Sigmoid colon (tissue), 7 donors: ENCODE measurements around the gene SLC6A19. TPM values are rescaled to one million over a fixed set of nuclear protein-coding genes. Genes with fewer than 3 reads are reported as not detected.

Experiments
- DNase-seq: peaks from one replicate; pipeline ENCODE4 v3.0.0-alpha.2; 2019
- H3K27ac ChIP-seq, 4 donors: fragments of 200-600 bp; sonication (generic); one replicate each; pipeline ENCODE4 v1.5.1; 2016 to 2019; ENCODE audit warnings: mild to moderate bottlenecking in 1 of 4
- H3K27me3 ChIP-seq, 3 donors: fragments of 200-600 bp; sonication (generic); one replicate each; pipeline ENCODE4 v1.5.1; 2019; ENCODE audit warnings: mild to moderate bottlenecking in 1 of 3
- H3K36me3 ChIP-seq, 4 donors: fragments of 200-600 bp; sonication (generic); one replicate each; pipeline ENCODE4 v1.5.1; 2016 to 2019
- H3K4me1 ChIP-seq, 4 donors: fragments of 200-600 bp; sonication (generic); one replicate each; pipeline ENCODE4 v1.5.1; 2017 to 2019
- H3K4me3 ChIP-seq, 4 donors: fragments of 200-600 bp; sonication (generic); one replicate each; pipeline ENCODE4 v1.5.1; 2017 to 2019; ENCODE audit warnings: mild to moderate bottlenecking in 2 of 4, moderate library complexity in 1 of 4
- H3K9me3 ChIP-seq, 4 donors: fragments of 200-600 bp in 3 of 4; sonication (generic) in 3 of 4; one replicate each; pipeline versions ENCODE4 v1.5.1 to v1.6.1; 2013 to 2019
- CTCF ChIP-seq, 4 experiments: fragments of 450-650 bp in 3 of 4; fragments of 200-600 bp in 1 of 4; IDR thresholded peaks; one replicate each; pipeline ENCODE4 v1.5.1; 2016 to 2019; ENCODE audit warnings: antibody characterized with exemption in 4 of 4, mild to moderate bottlenecking in 3 of 4, moderate library complexity in 2 of 4
- EP300 ChIP-seq, 4 donors: sonication (generic); formaldehyde crosslinking; IDR thresholded peaks; one replicate each; pipeline ENCODE4 v1.6.1; 2017; ENCODE audit warnings: antibody characterized with exemption in 4 of 4
- POLR2A ChIP-seq, 2 donors: fragments of 450-650 bp; IDR thresholded peaks; one replicate each; pipeline ENCODE4 v1.6.1; 2016; ENCODE audit warnings: antibody characterized with exemption in 2 of 2, mild to moderate bottlenecking in 2 of 2, moderate library complexity in 2 of 2
- POLR2AphosphoS5 ChIP-seq, 4 donors: sonication (generic); formaldehyde crosslinking; IDR thresholded peaks; one replicate each; pipeline ENCODE4 v1.6.1; 2017; ENCODE audit warnings: antibody characterized with exemption in 4 of 4
- WGBS, 2 donors: extraction: QIAGEN DNeasy Blood & Tissue Kit; methylation state at CpG; one replicate each; pipeline ENCODE4 v1.1.7; 2013; 5-methylcytosine and 5-hydroxymethylcytosine counted together
- intact Hi-C: fragments of 100-400 bp; cut with DNase I; formaldehyde crosslinking; loops from one replicate; pipeline ENCODE4 v1.15.1; 2023
- polyA plus RNA-seq, 3 donors: library from polyadenylated mRNA; stranded (reverse); fragments of 200-250 nt; gene quantifications; one replicate each; pipeline ENCODE4 v1.2.3, GENCODE V29; 2013
- total RNA-seq, 4 donors: library from RNA; depleted of rRNA; stranded (reverse); fragments of >200 nt; gene quantifications; one replicate each; pipeline ENCODE4 v1.1.0, GENCODE V29; 2016
- donor health status: healthy with polysubstance abuse.
- donor health status: Bipolar disorder and iron deficiency.
- donor health status: healthy.

Gene SLC6A19
- total and polyA plus RNA-seq, 7 donors: 0.80 to 6.6 (median 0.92) TPM; not detected in 4

DNA sequence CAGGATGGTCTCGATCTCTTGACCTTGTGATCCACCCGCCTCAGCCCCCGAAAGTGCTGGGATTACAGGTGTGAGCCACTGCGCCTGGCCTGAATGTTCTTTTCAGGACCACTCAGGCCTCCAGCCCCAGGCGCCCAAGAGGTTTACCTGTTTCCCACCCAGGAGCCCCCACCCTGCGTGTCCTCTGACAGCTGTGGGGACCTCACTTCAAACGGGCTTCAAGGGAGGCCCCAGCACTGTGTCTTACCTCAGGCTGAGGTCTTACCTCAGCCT lies 19.1 kb upstream of the SLC6A19 start:
- 68 to 81% methylated on average over 7 of the region's 7 CpGs for WGBS, 2 donors
- no peak overlapping the region for H3K4me3 ChIP-seq
- H3K9me3 ChIP-seq: no peaks in the 10 kb centered on the region
- intact Hi-C loops: no loop called here
- DNase-seq: no peak
- no peaks in the 10 kb centered on the region for H3K4me1 ChIP-seq
- H3K27ac ChIP-seq: no peak overlapping the region
- H3K36me3 ChIP-seq: no peaks in the 10 kb centered on the region
- peaks cover 0 to 15% (median 1%) of the 10 kb centered on the region in 3 donors for H3K27me3 ChIP-seq
- TF ChIP-seq POLR2AphosphoS5 (IDR thresholded peaks at IDR 0.05): no peak
- TF ChIP-seq EP300 (IDR thresholded peaks at IDR 0.05): no peak
- TF ChIP-seq CTCF (IDR thresholded peaks at IDR 0.05): no peak
- TF ChIP-seq POLR2A (IDR thresholded peaks at IDR 0.05): no peak

GRCh38 chr5:1182633-1183423 lies 18.6 kb upstream of the SLC6A19 start:
- TF ChIP-seq POLR2AphosphoS5 (IDR thresholded peaks at IDR 0.05): no peak
- TF ChIP-seq CTCF (IDR thresholded peaks at IDR 0.05): no peak
- TF ChIP-seq EP300 (IDR thresholded peaks at IDR 0.05): no peak
- TF ChIP-seq POLR2A (IDR thresholded peaks at IDR 0.05): no peak
- Histone ChIP-seq H3K4me1 (no peaks in the 10 kb centered on the region), H3K9me3 (no peaks in the 10 kb centered on the region), H3K27me3 (peaks cover 0 to 21% (median 6%) of the 10 kb centered on the region in 3 donors), H3K4me3 (no peak overlapping the region), H3K27ac (no peak overlapping the region), H3K36me3 (no peaks in the 10 kb centered on the region)
- no peak for DNase-seq
- 18 to 68% methylated on average over 31 of the region's 31 CpGs for WGBS, 2 donors
- intact Hi-C loops: no loop called here

DNA sequence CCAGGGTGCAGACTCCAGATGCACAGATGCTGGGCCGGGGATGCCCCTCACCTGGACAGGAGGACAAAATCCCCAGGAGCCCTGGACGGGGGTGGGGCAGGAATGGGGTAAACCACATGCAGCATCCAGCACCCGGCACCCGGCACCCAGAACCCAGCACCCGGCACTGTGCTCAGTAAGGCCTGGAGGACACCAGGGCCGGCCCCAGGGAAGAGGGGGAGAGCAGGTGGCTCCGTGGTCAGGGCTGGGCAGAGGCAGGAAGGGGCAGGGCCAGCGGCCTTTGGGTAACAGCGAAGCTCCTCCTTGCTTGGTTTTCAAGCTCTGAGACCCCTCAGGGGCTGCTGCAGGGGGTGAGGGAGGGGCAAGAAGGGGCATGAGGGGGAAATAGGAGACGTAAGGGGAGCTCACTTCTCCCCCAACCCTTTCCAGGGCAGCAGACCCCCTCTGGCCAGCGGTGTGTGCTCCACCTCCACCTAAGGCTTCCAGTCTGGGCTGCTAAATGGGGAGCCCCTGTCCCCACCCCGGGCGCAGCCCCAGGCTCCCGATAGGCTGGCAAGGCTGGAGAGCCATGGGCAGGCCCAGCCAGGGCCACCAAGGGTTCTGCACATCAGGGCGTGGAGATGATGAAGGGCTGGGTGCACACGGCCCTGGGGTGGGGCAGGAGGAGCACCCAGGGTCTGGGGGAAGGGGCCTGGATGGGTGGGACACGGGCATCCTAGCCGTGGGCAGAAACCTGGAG lies 17.8 kb upstream of the SLC6A19 start:
- 36 to 67% methylated on average over 18 of the region's 18 CpGs for WGBS, 2 donors
- Histone ChIP-seq H3K27me3 (peaks cover 0 to 28% (median 7%) of the 10 kb centered on the region in 3 donors), H3K4me3 (no peak overlapping the region), H3K36me3 (no peaks in the 10 kb centered on the region), H3K4me1 (no peaks in the 10 kb centered on the region), H3K27ac (no peak overlapping the region), H3K9me3 (no peaks in the 10 kb centered on the region)
- no peak for TF ChIP-seq CTCF (IDR thresholded peaks at IDR 0.05)
- TF ChIP-seq POLR2A (IDR thresholded peaks at IDR 0.05): no peak
- no peak for TF ChIP-seq EP300 (IDR thresholded peaks at IDR 0.05)
- no peak for TF ChIP-seq POLR2AphosphoS5 (IDR thresholded peaks at IDR 0.05)
- intact Hi-C loops: no loop called here
- DNase-seq: no peak

DNA sequence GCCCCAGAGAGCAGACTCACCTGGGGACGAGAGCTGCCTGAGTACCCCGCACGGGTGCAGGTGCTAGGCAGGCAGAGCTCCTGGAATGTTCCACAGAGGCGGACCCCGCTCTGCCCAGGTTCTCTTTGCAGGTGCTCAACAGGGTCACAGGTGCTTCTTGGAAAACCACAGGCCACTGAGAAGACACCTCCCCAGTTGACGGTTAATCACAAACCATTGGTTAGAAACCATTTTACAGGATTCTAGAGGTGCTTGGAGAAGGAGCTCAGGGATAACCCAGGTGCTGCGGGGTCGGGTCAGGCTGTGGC lies 17.3 kb upstream of the SLC6A19 start:
- Histone ChIP-seq H3K9me3 (no peaks in the 10 kb centered on the region), H3K27me3 (peaks cover 0 to 29% (median 9%) of the 10 kb centered on the region in 3 donors), H3K27ac (no peak overlapping the region), H3K4me3 (no peak overlapping the region), H3K36me3 (no peaks in the 10 kb centered on the region), H3K4me1 (no peaks in the 10 kb centered on the region)
- intact Hi-C loops: no loop called here
- WGBS, 2 donors: 93% methylated on average over 8 of the region's 8 CpGs
- no peak for TF ChIP-seq CTCF (IDR thresholded peaks at IDR 0.05)
- TF ChIP-seq POLR2A (IDR thresholded peaks at IDR 0.05): no peak
- no peak for TF ChIP-seq EP300 (IDR thresholded peaks at IDR 0.05)
- no peak for TF ChIP-seq POLR2AphosphoS5 (IDR thresholded peaks at IDR 0.05)
- DNase-seq: no peak
